CD4-positive, alpha-beta T cell treated with Interleukin-1 beta for 1 hour (primary cell): ENCODE results near the gene PIGV.
"Not testable (repeated sequence)": the region's sequence is repeated elsewhere in the genome, so short reads cannot be mapped to it uniquely, and the experiment has no call there.

ENCODE experiments used
- DNase-seq, 2 donors: peaks; one replicate each; pipeline ENCODE4 v3.0.0-alpha.2; 2020 to 2022

Gene PIGV

DNA sequence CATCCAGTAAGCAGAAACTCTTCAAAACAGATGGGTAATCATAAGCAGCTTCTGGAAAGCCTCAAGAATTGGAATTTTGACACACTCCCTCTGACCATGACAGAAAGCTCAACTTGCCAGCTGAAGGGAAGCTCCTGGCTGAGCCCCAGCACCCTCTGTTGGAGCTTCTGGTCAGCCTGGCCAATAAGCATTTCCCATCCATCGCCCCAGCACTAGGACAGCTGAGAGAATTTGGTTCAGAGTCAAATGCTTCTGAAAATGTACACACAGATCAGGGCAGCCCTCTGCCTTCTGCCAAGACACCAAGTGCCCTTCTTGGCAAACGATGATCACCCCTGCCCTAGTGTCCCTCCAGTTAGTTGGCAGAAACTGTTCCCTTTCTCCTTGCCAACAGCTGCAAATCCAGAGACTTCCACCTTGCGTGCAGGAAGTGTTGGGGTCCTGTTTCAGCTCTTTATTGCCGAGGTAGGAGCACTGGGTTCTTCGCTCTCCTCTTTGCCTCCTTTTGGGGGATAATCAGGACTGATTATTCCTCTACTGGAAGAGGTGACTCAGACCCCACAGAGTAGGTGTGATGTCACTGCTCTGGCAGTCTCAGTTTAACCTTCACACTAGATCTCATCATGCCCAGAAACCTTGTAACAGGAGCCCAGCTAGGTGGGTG lies 11.9 kb downstream of the PIGV start:
- no peak for DNase-seq

- not testable (repeated sequence) for DNase-seq
Measured at GRCh38 chr1:26803932-26804331, 16.2 kb downstream of the PIGV start.

GRCh38 chr1:26810105-26810504 lies 22.4 kb downstream of the PIGV start:
- peak; percentile 80 to 89 for DNase-seq

- peak in 1 of 2 donors; percentile 44 for DNase-seq
Measured at GRCh38 chr1:26811057-26811456, 23.3 kb downstream of the PIGV start.

GRCh38 chr1:26811708-26812107 lies 24.0 kb downstream of the PIGV start:
- DNase-seq: no peak

GRCh38 chr1:26814377-26814776 lies 26.6 kb downstream of the PIGV start:
- no peak for DNase-seq

DNA sequence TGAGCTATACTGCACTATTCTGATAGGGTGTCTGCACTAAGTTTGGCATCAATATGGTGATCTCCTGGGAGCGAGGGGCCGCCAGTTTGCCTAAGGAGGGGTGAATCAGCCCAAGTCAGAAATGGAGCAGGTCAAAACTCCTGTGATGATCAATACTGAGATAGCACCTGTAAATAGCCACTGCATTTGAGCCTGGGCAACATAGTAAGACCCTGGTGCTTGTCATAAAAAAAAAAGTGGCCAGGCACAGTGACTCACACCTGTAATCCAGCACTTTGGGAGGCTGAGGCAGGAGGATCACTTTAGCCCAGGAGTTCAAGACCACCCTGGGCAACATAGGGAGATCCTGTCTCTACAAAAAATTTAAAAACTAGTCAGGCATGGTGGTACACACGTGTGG lies 27.1 kb downstream of the PIGV start:
- no peak for DNase-seq

GRCh38 chr1:26820784-26821269 lies 33.1 kb downstream of the PIGV start:
- peak; percentile 69 for DNase-seq

DNA sequence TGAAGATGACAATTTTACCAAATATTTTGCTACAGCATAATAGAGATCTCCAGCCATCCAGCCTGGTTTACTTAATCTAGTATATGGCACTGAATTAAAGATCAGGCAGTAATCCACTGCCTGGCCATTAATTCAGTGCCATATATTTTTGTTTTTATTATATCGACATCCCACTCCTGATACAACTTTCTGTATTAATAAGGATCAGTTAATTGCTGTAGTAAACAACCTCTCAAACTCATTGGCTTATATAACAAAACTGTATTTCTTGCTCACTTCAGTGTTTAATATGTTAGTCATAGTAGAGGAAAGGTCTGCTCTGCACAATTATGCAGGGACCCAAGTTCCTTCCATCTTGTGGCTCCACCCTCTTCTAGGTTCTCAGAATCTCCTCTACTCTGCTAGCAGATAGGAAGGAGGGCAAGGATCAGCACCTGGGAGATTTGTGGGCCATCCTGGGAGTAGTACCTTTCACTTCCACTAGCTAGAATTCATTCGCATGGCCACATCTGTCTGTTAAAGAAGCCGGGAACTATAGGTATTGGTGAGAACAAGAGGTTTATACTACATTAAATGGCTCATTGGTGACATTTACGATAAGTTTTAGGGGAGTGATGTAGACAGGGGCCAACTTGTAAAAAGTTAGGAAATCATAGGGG lies 35.1 kb downstream of the PIGV start:
- no peak for DNase-seq

GRCh38 chr1:26824731-26825130 lies 37.0 kb downstream of the PIGV start:
- DNase-seq: no peak

DNA sequence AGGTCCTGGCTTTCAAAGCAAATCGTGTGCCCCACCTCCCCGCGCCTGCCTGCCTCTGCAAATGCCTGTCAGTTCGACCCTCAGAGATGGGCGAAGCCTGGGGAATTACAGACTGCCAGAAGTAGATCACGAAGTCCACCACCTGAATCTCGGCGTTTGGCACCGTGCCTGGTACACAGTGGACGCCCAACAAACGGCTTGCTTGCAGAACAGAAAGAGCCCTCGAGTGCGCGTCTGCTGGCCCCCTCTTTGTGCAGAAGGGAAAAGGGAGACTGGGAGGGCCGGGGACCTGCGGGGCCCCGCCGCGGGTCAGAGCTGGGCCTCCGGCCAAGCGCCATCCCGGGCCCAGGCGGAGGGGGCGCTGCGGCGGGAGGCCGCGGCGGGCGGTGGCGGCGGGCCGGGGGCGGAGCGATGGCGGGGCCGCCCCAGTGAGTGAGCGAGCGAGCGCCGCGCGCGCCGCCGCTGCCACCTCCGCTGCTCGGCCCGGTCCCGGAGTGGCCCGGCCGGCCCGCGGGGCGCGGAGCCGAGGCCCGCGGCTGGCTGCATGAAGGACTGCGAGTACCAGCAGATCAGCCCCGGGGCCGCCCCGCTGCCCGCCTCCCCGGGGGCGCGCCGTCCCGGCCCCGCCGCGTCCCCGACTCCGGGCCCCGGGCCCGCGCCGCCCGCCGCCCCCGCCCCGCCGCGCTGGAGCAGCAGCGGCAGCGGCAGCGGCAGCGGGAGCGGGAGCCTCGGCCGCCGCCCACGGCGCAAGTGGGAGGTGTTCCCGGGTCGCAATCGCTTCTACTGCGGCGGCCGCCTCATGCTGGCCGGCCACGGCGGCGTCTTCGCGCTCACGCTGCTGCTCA lies 38.7 kb downstream of the PIGV start, which contains the start of gene ZDHHC18:
TSS of gene ZDHHC18 (plus strand) at position 428 of the 845 bp plus-strand sequence. CDS start at position 545, 117 bp downstream.
- peak; percentile 69 to 77 for DNase-seq

DNA sequence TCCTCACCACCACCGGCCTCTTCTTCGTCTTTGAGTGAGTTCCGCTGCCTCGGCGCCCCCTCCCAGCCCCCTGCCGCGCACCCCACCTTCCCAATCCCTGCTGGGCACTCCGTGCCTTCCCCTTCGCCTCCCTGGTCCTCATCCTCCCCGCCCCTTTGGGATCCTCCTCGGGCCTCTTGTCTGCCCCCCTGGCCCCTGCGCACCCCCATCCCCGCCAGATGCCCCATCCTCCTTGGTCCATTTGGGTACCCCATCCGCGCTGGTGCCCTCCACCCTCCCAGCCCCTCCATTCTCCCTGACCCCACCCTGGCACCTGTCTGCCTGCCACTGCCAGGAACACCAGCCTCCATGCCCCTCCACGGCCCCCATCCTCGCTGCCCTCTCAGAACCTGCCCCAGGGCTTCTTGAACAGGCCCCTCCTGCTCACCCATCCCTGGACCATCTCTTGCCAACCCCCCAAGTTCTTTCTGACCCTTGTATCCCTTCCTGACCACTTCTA lies 39.4 kb downstream of the PIGV start:
- no peak for DNase-seq

- DNase-seq: no peak
Measured at GRCh38 chr1:26827663-26828062, 39.9 kb downstream of the PIGV start.

GRCh38 chr1:26828411-26828991 lies 40.8 kb downstream of the PIGV start:
- peak; percentile 48 to 51 for DNase-seq

DNA sequence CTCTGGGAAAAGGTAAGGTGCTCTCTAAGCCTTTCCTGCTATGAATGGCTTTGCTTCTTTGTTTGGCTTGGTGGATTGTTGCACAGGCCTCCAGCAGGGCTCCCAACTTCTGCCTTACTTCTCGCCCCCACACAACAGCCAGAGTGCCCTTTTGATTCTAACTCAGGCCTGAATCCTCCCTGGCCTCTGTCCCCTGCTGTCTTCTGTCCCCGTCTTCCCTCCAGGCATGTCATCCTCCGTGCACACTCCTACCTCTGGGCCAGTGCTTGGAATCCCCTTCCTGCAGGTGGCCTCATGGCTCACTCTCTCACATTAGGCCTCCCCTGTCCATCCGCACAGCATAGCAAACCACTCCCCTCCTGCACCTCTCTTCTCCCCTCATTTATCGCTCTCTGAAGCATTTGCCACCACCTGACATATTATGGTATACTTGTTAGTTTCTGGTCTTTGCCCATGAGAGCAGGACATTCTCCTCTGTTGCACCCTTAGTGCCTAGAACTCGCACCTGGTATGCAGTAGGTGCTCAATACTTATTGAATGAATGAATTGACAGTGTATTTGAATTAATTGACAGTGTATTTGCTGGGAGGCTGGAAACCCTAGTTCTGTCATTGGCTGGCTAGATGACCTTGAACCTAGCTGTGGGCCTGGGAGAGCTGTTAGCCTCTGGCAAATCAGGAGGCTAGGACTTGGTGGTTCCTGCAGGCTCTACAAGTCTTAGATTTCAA lies 41.6 kb downstream of the PIGV start:
- DNase-seq: no peak

GRCh38 chr1:26831059-26831458 lies 43.3 kb downstream of the PIGV start:
- no peak for DNase-seq

- DNase-seq: peak; percentile 15 to 53
Measured at GRCh38 chr1:26831546-26832248, 43.9 kb downstream of the PIGV start.

DNA sequence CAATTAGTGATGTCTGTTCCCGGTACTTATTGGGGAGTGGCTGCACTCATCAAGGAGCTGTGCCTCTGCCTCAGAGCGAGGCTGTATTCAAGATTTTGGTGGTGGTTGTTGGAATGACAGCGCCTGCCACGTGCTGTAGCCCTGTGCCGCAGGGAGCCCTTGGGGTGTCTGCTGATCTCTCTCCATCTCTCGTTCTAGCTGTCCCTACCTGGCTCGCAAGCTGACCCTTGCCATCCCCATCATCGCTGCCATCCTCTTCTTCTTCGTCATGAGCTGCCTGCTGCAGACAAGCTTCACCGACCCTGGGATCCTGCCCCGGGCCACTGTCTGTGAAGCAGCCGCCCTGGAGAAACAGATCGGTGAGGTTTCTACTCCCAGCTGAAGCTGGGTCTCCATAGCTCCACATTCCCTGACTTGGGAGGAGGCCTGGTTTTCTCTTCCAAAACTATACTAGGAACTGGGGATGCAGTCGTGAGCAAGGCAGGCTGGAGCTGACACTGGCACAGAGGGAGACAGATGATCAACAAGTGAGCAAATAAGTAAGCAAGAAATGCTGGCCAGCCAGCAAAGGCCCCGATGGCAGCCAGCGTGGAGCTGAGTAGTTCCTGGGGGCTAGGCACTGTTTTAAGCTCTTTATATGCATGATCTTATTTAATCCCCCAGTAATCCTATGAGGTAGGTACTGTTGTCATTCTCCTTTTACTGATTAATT lies 44.7 kb downstream of the PIGV start:
- DNase-seq: no peak

DNA sequence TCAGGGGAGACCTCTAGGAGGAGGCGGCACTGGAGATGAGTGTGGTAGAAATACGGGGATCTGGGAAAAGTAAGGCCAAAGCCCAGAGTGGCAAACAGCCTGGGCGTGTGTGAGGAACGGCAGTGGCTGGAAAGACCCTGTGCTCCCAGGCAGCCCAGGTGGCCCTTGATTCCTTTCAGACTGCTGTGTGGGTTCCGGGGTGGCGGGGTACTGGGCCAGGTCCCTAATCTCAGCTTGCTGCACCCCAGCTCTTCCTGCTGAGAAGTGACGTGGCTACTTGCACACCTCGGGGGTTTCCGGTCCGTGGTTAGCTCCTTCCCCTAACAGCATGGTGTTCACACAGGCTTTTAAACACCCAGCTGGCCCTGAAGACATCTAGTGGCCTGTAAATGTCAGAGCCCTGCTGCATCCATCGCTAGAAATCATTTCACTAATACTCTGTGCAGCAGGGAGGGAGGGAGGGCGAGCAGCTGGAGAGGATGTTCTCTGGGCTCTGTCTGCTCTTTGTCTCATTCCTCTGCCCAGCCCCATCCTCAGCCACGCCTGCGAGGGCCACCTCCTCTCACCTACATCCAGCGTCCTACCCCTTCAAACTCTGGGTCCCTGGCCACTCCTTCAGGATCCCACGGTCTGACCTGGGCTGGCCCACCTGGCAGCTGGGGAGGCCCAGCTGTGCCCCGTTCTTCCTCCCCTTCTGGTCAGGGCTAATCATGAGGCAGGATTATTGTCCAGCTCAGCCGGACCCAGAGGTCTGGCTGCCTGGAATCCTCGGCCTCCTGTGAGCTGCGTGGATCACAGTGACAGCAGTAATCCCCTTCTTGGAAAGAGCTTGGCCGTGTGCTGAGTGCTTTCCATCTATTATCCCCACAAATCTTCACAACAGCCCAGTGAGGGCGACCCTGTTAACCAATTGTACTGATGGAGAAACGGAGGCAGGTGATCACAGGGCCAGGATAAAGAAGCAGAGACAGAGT lies 46.0 kb downstream of the PIGV start:
- DNase-seq: peak; percentile 94 to 95

GRCh38 chr1:26837665-26838064 lies 49.9 kb downstream of the PIGV start:
- not testable (repeated sequence) for DNase-seq
